SKM-1 treated with dmso at 0.1 percent for 144 hours (cell line): Measurements from ENCODE around the gene ZNF26.

ENCODE experiments used
- DNase-seq: peaks from one replicate; lab custom pipeline; 2025; ENCODE audit not compliant: unreplicated experiment; lab: John Stamatoyannopoulos, UW

Gene ZNF26

DNA sequence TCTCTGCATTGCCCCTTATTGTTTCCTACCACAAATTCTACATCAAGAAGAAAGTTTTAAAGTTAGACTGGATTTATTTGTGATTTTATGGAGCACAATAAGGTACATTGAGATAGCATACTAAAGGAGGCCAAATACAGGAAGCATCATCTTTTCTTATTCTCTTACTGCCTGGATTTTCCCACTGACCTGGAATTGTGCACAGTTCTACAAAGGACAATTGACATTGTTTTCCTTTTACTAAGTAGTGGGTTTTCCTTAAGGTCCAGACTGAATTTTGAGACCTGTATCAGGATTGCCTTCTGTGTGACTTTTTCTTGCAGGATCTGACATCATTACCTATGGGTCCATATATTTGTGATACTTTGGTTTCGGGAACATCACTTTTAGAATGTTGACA, 75.8 kb downstream of the ZNF26 start:
- DNase-seq, result no peak

- no peak for DNase-seq
These were observed 77.4 kb downstream of the ZNF26 start for GRCh38 chr12:133063556-133063955.

DNA sequence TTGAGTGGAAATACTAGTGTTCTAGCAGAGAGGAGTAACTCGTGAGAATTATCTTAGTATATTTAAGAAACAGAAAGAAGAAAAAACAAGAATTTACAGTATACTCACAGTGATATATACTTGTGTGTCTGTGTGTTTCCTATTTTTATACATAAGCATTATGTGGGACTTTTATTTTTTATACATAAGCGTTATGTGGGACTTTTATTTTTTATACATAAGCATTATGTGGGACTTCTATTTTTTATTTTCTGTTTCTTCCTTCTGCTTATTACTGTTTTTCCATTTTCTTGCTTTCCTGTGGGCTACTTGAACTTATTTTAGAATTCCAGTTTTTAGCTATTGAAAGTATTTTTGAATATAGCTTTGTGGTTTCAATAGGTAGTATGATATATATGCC, 87.7 kb downstream of the ZNF26 start:
- no peak for DNase-seq
